Stimulated activated CD4-positive, alpha-beta T cell treated with anti-CD3 and anti-CD28 coated beads, TNF-alpha, amount 100 ng/mL, for 1 hour (primary cell): Measurements from ENCODE around the gene SLC51B.
"Not testable (repeated sequence)": the region's sequence is repeated elsewhere in the genome, so short reads cannot be mapped to it uniquely, and the experiment has no call there.

Experiments
- DNase-seq, 3 donors: peaks; one replicate each; pipeline ENCODE4 v3.0.0-alpha.2; 2020; ENCODE audit warnings: low read depth in 3 of 3, low spot score in 1 of 3

Gene SLC51B

GRCh38 chr15:65041787-65042186, 3.4 kb upstream of the SLC51B start:
- no peak for DNase-seq

GRCh38 chr15:65042776-65043327, 2.3 kb upstream of the SLC51B start:
- DNase-seq, result no peak

GRCh38 chr15:65044218-65044617, 969 bp upstream of the SLC51B start:
- DNase-seq, result not testable (repeated sequence)

GRCh38 chr15:65048241-65048640, 3.1 kb downstream of the SLC51B start:
- no peak for DNase-seq

- DNase-seq, result peak; percentile 63 to 79 (median 69)
Observed at GRCh38 chr15:65049418-65049840, 4.2 kb downstream of the SLC51B start.

- DNase-seq, result no peak
Observed at GRCh38 chr15:65050270-65050669, 5.1 kb downstream of the SLC51B start.

GRCh38 chr15:65051266-65051665, 6.1 kb downstream of the SLC51B start:
- no peak for DNase-seq

- no peak for DNase-seq
Observed at GRCh38 chr15:65052956-65053355, 7.8 kb downstream of the SLC51B start.

- peak in 2 of 3 donors; percentile 23 to 35 for DNase-seq
Observed at GRCh38 chr15:65054333-65055200, 9.4 kb downstream of the SLC51B start.

- no peak for DNase-seq
Observed at GRCh38 chr15:65055201-65055870, 10.1 kb downstream of the SLC51B start.

- DNase-seq, result no peak
Observed at GRCh38 chr15:65056106-65056505, 10.9 kb downstream of the SLC51B start.

GRCh38 chr15:65056868-65057548, 11.8 kb downstream of the SLC51B start:
- no peak for DNase-seq

GRCh38 chr15:65057549-65057940, 12.4 kb downstream of the SLC51B start:
- DNase-seq, result no peak

- no peak for DNase-seq
Observed at GRCh38 chr15:65058394-65059368, 13.5 kb downstream of the SLC51B start.

GRCh38 chr15:65059369-65059750, 14.2 kb downstream of the SLC51B start:
- no peak for DNase-seq

GRCh38 chr15:65059931-65060596, 14.9 kb downstream of the SLC51B start:
- no peak for DNase-seq

GRCh38 chr15:65060641-65061397, 15.6 kb downstream of the SLC51B start:
- no peak for DNase-seq

GRCh38 chr15:65062061-65062460, 16.9 kb downstream of the SLC51B start:
- no peak for DNase-seq

- DNase-seq, result no peak
Observed at GRCh38 chr15:65062726-65063125, 17.5 kb downstream of the SLC51B start.
